Large intestine (tissue), 3 donors: ENCODE data around the gene KNG1. TPM values are rescaled to one million over a fixed set of nuclear protein-coding genes. Genes with fewer than 3 reads are reported as not detected.

Experiments
- DNase-seq, 2 donors: peaks; one replicate each; pipeline versions ENCODE4 v3.0.0 to v3.0.0-alpha.2; 2013
- H3K27ac ChIP-seq: one replicate; pipeline ENCODE4 v1.5.1; 2013; ENCODE audit warnings: low read length
- H3K27me3 ChIP-seq: 2 replicates; pipeline ENCODE4 v1.6.1; 2013; ENCODE audit warnings: low read length; ENCODE audit not compliant: control insufficient read depth, insufficient read depth
- H3K36me3 ChIP-seq: 2 replicates; pipeline ENCODE4 v1.6.1; 2013; ENCODE audit warnings: low read length; ENCODE audit not compliant: control insufficient read depth, insufficient read depth
- H3K4me1 ChIP-seq: one replicate; pipeline ENCODE4 v1.6.1; 2013; ENCODE audit warnings: low read length; ENCODE audit not compliant: control insufficient read depth, insufficient read depth
- H3K4me3 ChIP-seq: one replicate; pipeline ENCODE4 v1.5.1; 2013; ENCODE audit warnings: low read length
- H3K9me3 ChIP-seq: one replicate; pipeline ENCODE4 v1.6.1; 2013; ENCODE audit warnings: mild to moderate bottlenecking, low read depth, low read length, moderate library complexity; ENCODE audit not compliant: control insufficient read depth
- WGBS: methylation state at CpG from one replicate; pipeline ENCODE4 v1.1.5; 2013; ENCODE audit warnings: low lambda C conversion rate; ENCODE audit not compliant: insufficient coverage; 5-methylcytosine and 5-hydroxymethylcytosine counted together
- polyA plus RNA-seq: library from polyadenylated mRNA; unstranded; fragments of 120-200 nt; gene quantifications from one replicate; pipeline ENCODE4 v1.2.1, GENCODE V29; 2013

KNG1 gene
- polyA plus RNA-seq, 1 donor = 5.1 TPM

DNA sequence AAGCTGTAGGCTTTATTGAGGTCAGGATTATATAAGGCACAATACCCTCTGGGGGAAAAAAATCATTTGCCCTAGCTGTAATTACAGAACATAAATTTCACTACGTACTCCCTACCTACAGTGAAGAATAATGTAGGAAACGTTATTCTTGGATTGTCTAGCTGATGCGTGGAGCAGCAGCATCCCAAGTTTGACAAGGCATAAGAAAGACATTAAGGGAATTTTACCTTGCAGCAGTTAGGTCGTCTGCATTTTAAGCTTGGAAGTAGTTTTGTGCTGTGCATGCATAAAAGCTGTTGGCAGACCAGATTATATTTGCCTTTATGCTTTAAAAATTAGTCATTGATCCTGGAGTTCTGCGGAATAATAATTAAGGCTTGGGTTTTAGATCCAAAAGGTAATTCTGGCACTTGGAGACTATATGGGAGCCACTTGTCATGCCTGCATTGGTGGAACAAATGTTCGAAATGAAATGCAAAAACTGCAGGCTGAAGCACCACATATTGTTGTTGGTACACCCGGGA lies 68.4 kb downstream of the KNG1 start:
- Histone ChIP-seq H3K36me3 (peaks cover 61% of the 10 kb centered on the region), H3K27ac (no peak overlapping the region), H3K9me3 (no peaks in the 10 kb centered on the region), H3K4me1 (peaks cover 9% of the 10 kb centered on the region), H3K27me3 (no peaks in the 10 kb centered on the region), H3K4me3 (peak overlapping the region; percentile 97)
- DNase-seq = no peak
- 50% methylated on average over 1 of the region's 7 CpGs for WGBS

DNA sequence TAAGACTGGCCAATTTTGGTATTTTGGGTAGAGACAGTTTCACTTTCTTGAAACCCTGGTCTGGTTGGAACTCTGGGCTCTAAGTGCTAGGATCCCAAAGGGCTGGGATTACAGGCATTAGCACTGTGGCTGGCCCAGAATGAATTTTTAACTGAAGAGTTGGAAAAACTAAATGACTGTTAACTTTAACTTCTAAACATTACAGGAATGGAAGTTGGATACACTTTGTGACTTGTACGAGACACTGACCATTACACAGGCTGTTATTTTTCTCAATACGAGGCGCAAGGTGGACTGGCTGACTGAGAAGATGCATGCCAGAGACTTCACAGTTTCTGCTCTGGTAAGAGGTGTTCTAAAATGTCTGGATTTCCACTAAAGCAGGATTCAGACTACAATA lies 69.8 kb downstream of the KNG1 start:
- H3K9me3 ChIP-seq = no peaks in the 10 kb centered on the region
- peaks cover 61% of the 10 kb centered on the region for H3K36me3 ChIP-seq
- H3K4me3 ChIP-seq = peak overlapping the region; percentile 97
- WGBS = no CpG with 5 or more reads among the region's 3 CpGs
- H3K4me1 ChIP-seq = peaks cover 9% of the 10 kb centered on the region
- H3K27me3 ChIP-seq = no peaks in the 10 kb centered on the region
- no peak for DNase-seq
- no peak overlapping the region for H3K27ac ChIP-seq

DNA sequence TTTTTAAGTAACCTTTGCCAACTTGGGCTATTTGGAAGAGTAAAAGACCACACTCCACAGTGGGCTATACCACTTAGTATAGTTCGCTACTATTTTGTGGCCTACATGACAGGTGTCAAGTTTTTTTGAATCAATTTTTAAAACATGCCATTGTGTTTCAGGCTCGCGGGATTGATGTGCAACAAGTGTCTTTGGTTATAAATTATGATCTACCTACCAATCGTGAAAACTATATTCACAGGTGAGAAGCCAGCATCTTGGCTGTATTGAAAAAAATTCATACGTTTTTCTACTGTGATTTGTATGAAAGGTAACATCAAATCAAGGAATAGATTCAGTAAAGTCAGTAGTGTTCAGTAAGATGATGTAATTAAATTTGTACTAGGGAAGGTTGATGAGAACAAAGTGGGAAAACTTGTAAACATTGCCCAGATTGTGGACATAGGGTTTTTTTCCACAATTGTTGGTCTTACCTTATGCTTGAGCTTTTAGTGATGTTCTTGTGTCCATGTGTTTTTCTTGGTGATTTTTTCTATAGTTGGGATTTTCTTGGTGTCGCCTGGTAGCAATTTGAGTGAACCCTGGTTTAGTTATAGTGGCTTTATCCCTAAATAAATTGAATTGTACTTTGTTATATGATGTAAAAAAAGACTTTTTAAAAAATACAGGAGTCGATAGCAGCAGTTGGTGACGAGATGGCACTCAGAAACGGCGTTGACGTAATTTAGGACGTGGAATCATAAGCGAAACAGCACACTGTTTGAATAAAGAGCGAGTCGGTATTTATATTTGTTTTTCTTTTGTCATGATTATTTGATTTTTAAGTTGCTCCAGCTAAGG lies 70.7 kb downstream of the KNG1 start:
- WGBS = 90% methylated on average over 9 of the region's 15 CpGs
- Histone ChIP-seq H3K27me3 (no peaks in the 10 kb centered on the region), H3K36me3 (peaks cover 61% of the 10 kb centered on the region), H3K4me1 (peaks cover 9% of the 10 kb centered on the region), H3K9me3 (no peaks in the 10 kb centered on the region), H3K27ac (no peak overlapping the region), H3K4me3 (no peak overlapping the region)
- DNase-seq = no peak

DNA sequence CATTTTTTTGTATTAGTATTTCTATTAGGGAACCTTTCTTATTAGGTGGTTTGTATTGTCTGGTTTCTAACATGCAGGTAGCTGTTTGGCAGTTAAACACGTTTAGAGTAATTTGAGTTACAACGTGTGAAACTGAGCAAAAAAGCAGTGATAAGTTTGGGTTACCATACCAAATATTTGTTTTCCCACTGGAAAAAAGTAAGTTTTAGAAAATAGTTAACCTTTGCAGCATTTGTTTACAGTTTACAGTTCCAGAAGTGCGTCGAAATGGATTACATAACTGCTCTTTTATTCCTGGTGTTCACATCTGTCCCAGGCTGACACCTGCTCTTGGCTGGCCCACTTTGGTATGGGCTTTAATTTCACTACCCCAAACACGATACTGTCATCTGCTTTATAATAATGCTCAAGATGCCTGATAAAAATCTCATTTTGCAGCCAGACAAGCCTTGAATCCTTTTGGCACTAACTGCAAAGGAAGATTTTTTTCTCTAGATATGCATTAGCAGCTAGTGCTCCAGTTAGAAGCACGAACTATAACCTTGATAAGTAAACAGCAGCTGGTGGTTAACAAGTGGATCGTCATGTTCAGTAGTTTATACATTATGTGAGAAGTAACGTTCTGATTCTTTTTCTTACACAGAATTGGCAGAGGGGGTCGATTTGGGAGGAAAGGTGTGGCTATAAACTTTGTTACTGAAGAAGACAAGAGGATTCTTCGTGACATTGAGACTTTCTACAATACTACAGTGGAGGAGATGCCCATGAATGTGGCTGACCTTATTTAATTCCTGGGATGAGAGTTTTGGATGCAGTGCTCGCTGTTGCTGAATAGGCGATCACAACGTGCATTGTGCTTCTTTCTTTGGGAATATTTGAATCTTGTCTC lies 71.6 kb downstream of the KNG1 start:
- H3K36me3 ChIP-seq = peaks cover 61% of the 10 kb centered on the region
- no peaks in the 10 kb centered on the region for H3K9me3 ChIP-seq
- no peak for DNase-seq
- H3K27me3 ChIP-seq = no peaks in the 10 kb centered on the region
- H3K27ac ChIP-seq = no peak overlapping the region
- 80% methylated on average over 1 of the region's 13 CpGs for WGBS
- no peak overlapping the region for H3K4me3 ChIP-seq
- peaks cover 9% of the 10 kb centered on the region for H3K4me1 ChIP-seq

DNA sequence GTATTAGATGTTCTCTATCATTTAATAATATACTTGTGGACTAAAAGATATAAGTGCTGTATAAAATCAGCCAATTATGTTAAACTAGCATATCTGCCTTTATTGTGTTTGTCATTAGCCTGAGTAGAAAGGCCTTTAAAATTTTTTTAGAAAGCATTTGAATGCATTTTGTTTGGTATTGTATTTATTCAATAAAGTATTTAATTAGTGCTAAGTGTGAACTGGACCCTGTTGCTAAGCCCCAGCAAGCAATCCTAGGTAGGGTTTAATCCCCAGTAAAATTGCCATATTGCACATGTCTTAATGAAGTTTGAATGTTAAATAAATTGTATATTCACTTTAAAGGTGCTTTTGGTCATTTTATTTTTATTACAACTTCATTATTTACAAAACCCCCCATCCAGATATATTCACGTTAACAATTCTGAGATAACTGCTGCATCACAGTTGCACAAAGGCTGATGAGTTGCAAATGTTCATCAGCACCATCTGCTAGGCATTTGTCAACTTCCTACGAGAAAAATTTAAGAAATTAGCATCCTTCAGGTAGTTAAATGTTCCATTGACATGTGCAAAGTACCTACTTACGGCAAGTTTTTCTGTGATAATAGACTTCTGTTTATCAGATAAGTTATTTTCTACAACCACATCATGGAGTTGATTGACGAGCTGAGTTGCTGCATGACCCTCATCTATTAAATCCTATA lies 72.5 kb downstream of the KNG1 start:
- H3K9me3 ChIP-seq = no peaks in the 10 kb centered on the region
- no peak for DNase-seq
- peaks cover 9% of the 10 kb centered on the region for H3K4me1 ChIP-seq
- WGBS = 17% methylated on average over 1 of the region's 4 CpGs
- no peak overlapping the region for H3K27ac ChIP-seq
- no peak overlapping the region for H3K4me3 ChIP-seq
- H3K36me3 ChIP-seq = peaks cover 61% of the 10 kb centered on the region
- H3K27me3 ChIP-seq = no peaks in the 10 kb centered on the region

DNA sequence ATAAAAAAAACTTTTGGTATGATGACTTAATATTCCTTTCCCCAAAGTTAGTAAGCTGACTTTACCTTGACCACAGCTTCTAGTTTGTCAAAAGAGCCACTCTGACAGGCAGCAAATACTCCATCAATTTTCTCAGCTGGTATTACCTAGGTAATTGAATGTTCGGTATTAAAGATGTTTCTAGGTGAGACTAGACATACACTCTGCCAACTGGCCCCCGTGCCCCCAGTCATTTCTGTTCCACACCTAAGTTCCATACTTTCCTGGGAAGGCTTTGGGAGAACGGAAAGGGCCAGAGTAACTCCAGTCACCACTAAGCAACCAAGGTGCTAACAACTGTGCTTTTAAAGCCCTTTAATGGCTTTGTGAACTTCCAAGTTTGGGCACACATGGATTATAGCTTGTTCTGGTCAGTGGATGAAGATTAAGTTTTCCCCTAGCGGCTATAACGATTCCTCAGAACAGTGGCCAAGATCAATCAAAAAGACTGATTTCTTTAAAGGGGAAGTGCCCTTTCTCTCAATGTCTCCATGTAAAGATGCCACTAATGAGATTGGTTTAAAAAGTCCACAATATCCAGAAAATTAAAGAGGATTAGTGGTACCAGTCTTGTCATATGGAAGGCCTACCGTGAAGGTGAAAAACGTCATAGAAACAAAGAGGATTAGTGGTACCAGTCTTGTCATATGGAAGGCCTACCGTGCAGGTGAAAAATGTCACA lies 73.3 kb downstream of the KNG1 start:
- 69% methylated on average over 5 of the region's 8 CpGs for WGBS
- H3K4me3 ChIP-seq = no peak overlapping the region

More for the DNA sequence above, 73.3 kb downstream of the KNG1 start:
- no peak overlapping the region for H3K27ac ChIP-seq
- DNase-seq = no peak
- peaks cover 58% of the 10 kb centered on the region for H3K36me3 ChIP-seq
- no peaks in the 10 kb centered on the region for H3K9me3 ChIP-seq
- no peaks in the 10 kb centered on the region for H3K27me3 ChIP-seq
- peaks cover 9% of the 10 kb centered on the region for H3K4me1 ChIP-seq

Other genes starting within 250 kb of the KNG1 start
- 4.9 TPM for gene CRYGS, start 173.0 kb upstream of the KNG1 start, polyA plus RNA-seq
- 15.6 TPM for gene TBCCD1, start 150.0 kb upstream of the KNG1 start, polyA plus RNA-seq
- 68.7 TPM for gene DNAJB11, start 146.6 kb upstream of the KNG1 start, polyA plus RNA-seq
- gene AHSG, start 104.3 kb upstream of the KNG1 start, polyA plus RNA-seq = 1.8 TPM
- not detected for gene FETUB, start 77.0 kb upstream of the KNG1 start, polyA plus RNA-seq
- gene HRG, start 51.3 kb upstream of the KNG1 start, polyA plus RNA-seq = 0.04 TPM
- 737 TPM for gene EIF4A2, start 66.2 kb downstream of the KNG1 start, polyA plus RNA-seq
- gene RFC4, start 89.1 kb downstream of the KNG1 start, polyA plus RNA-seq = 27.8 TPM
- gene ADIPOQ, start 125.4 kb downstream of the KNG1 start, polyA plus RNA-seq = not detected
- gene ST6GAL1, start 213.2 kb downstream of the KNG1 start, polyA plus RNA-seq = 126 TPM